Loucy (cell line): Measurements from ENCODE around the gene CC2D2B.

ENCODE experiments used
- H2AFZ ChIP-seq: fragments of 200-600 bp; sonication (generic); 2 replicates; pipeline ENCODE4 v1.6.0; 2016; ENCODE audit warnings: antibody characterized with exemption, mild to moderate bottlenecking, low read length, moderate library complexity
- H3F3A ChIP-seq: fragments of 200-600 bp; 2 replicates; pipeline ENCODE4 v1.6.0; 2016; ENCODE audit warnings: antibody characterized with exemption, low read depth, mild to moderate bottlenecking
- H3K27me3 ChIP-seq: fragments of 200-600 bp; sonication (generic); 2 replicates; pipeline ENCODE4 v1.6.1; 2014; ENCODE audit warnings: low read length, mild to moderate bottlenecking; ENCODE audit not compliant: insufficient read depth, poor library complexity, severe bottlenecking
- H3K36me3 ChIP-seq: fragments of 200-600 bp; sonication (generic); 2 replicates; pipeline ENCODE4 v1.6.1; 2016; ENCODE audit warnings: low read length; ENCODE audit not compliant: insufficient read depth
- H3K4me1 ChIP-seq: fragments of 200-600 bp; sonication (generic); 2 replicates; pipeline ENCODE4 v1.5.1; 2014; ENCODE audit warnings: low read length, mild to moderate bottlenecking; ENCODE audit not compliant: insufficient read depth, poor library complexity, severe bottlenecking
- H3K4me2 ChIP-seq: fragments of 200-600 bp; sonication (generic); 2 replicates; pipeline ENCODE4 v1.6.0; 2014; ENCODE audit warnings: antibody characterized with exemption, low read length, low read depth, mild to moderate bottlenecking; ENCODE audit not compliant: poor library complexity, severe bottlenecking
- H3K4me3 ChIP-seq: fragments of 200-600 bp; sonication (generic); 2 replicates; pipeline ENCODE4 v1.5.1; 2014; ENCODE audit warnings: low read length, mild to moderate bottlenecking, mixed read lengths; ENCODE audit not compliant: poor library complexity, severe bottlenecking
- H3K79me2 ChIP-seq: fragments of 200-600 bp; sonication (generic); 2 replicates; pipeline ENCODE4 v1.6.1; 2014; ENCODE audit warnings: low read length; ENCODE audit not compliant: insufficient read depth
- H3K9ac ChIP-seq: fragments of 200-600 bp; sonication (generic); 2 replicates; pipeline ENCODE4 v1.6.0; 2014; ENCODE audit warnings: mild to moderate bottlenecking, low read depth, low read length, moderate library complexity; ENCODE audit not compliant: poor library complexity, severe bottlenecking
- H3K9me2 ChIP-seq: fragments of 200-600 bp; sonication (generic); replicated peaks from 2 replicates; pipeline ENCODE4 v1.6.1; 2016; ENCODE audit warnings: low read depth, low read length, mixed read lengths
- H3K9me3 ChIP-seq: fragments of 200-600 bp; sonication (generic); 2 replicates; pipeline ENCODE4 v1.6.1; 2014; ENCODE audit warnings: mild to moderate bottlenecking, antibody characterized with exemption, low read length, low read depth; ENCODE audit not compliant: insufficient read depth
- H4K20me1 ChIP-seq: fragments of 200-600 bp; sonication (generic); 2 replicates; pipeline ENCODE4 v1.6.0; 2014; ENCODE audit warnings: antibody characterized with exemption, low read length, mild to moderate bottlenecking; ENCODE audit not compliant: insufficient read depth, poor library complexity, severe bottlenecking
- EZH2phosphoT487 ChIP-seq: fragments of 200-600 bp; IDR thresholded peaks from 2 replicates; pipeline ENCODE4 v1.6.1; 2018; ENCODE audit warnings: antibody characterized with exemption, mild to moderate bottlenecking, moderate library complexity, borderline replicate concordance
- TF ChIP-seq, protein P1 (sequence below): fragments of 200-600 bp; sonication (generic); conservative IDR thresholded peaks from 2 replicates; pipeline ENCODE4 v1.5.1; 2014; ENCODE audit warnings: mild to moderate bottlenecking, antibody characterized with exemption, low read length

Gene CC2D2B

DNA sequence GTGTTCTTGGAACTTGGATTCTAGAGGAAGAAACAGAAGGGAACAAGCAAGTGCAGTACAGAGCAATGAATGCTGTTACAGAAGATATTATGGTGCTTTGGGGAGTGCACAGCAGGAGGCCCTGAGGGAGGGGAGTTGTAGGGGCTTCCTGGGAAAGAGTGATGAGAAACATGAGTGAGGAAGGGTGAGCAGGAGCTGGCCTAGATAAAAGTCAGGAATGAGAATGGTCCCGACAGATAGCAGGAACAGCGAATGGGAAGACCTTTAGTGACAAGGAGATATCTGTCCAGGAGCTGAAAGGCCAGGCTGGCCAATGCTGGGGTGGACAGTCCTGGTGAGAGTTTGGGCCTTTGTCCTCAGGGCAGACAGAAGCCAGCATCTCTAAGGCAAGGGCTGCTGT, 115.0 kb downstream of the CC2D2B start:
- no peaks in the 10 kb centered on the region for H3K4me1 ChIP-seq
- no peaks in the 10 kb centered on the region for H3K9me3 ChIP-seq
- H2AFZ ChIP-seq = no peak overlapping the region
- H3K27me3 ChIP-seq = no peaks in the 10 kb centered on the region
- no peaks in the 10 kb centered on the region for H3K79me2 ChIP-seq
- TF ChIP-seq EZH2phosphoT487 = no peak
- TF ChIP-seq, protein P1, sequence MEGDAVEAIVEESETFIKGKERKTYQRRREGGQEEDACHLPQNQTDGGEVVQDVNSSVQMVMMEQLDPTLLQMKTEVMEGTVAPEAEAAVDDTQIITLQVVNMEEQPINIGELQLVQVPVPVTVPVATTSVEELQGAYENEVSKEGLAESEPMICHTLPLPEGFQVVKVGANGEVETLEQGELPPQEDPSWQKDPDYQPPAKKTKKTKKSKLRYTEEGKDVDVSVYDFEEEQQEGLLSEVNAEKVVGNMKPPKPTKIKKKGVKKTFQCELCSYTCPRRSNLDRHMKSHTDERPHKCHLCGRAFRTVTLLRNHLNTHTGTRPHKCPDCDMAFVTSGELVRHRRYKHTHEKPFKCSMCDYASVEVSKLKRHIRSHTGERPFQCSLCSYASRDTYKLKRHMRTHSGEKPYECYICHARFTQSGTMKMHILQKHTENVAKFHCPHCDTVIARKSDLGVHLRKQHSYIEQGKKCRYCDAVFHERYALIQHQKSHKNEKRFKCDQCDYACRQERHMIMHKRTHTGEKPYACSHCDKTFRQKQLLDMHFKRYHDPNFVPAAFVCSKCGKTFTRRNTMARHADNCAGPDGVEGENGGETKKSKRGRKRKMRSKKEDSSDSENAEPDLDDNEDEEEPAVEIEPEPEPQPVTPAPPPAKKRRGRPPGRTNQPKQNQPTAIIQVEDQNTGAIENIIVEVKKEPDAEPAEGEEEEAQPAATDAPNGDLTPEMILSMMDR = no peak
- H3K9me2 ChIP-seq = no peaks in the 10 kb centered on the region
- H3K4me2 ChIP-seq = no peak overlapping the region
- H3K4me3 ChIP-seq = no peak overlapping the region
- no peaks in the 10 kb centered on the region for H3K36me3 ChIP-seq
- no peak overlapping the region for H3K9ac ChIP-seq
- no peaks in the 10 kb centered on the region for H3F3A ChIP-seq
- H4K20me1 ChIP-seq = no peaks in the 10 kb centered on the region

DNA sequence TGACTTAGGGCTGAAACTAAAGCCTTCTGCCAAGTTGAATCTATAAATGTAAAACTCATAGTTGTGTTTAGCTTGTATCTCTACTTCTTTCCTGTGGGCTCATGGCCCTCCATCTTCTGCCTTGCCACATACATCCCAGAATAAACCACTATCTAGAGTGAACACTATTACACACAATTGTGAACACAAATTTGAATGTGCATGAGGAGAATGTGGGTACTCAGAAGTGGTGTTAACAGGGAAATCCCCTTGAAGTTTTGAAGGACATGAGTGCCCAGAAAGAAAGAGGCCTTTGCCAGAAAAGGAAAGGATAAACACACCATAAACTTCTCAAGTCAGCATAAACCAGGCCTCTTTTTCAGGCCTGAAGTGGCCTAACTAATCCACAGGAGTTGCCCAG, 115.4 kb downstream of the CC2D2B start:
- no peak for TF ChIP-seq EZH2phosphoT487
- TF ChIP-seq, protein P1 = no peak
- Histone ChIP-seq H3K79me2 (no peaks in the 10 kb centered on the region), H3F3A (no peaks in the 10 kb centered on the region), H3K27me3 (no peaks in the 10 kb centered on the region), H3K9me2 (no peaks in the 10 kb centered on the region), H4K20me1 (no peaks in the 10 kb centered on the region), H2AFZ (no peak overlapping the region), H3K9ac (no peak overlapping the region), H3K4me1 (no peaks in the 10 kb centered on the region), H3K9me3 (no peaks in the 10 kb centered on the region), H3K4me2 (no peak overlapping the region), H3K4me3 (no peak overlapping the region), H3K36me3 (no peaks in the 10 kb centered on the region)

DNA sequence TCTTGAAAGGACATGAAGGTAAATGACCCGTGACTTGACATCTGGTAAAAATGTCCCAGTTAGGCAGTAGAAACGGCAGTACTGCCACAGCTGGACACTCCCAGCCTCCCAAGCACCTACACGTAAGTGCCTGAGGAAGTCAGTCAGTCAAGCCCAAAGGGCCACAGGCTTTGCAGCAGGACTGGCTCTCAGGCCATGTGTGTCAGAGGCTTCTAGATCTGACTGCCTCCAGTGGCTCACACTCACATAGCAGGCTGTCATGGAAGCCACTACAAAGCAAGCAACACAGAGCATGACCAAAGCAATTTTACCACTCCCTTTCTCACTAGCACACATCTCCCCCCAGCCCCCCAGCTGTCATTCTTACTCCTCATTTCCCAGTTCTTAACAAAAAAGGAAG, 117.8 kb downstream of the CC2D2B start:
- H2AFZ ChIP-seq = no peak overlapping the region
- H3K4me1 ChIP-seq = no peaks in the 10 kb centered on the region
- H3K9me3 ChIP-seq = no peaks in the 10 kb centered on the region
- no peaks in the 10 kb centered on the region for H3K79me2 ChIP-seq
- H3K27me3 ChIP-seq = no peaks in the 10 kb centered on the region
- no peaks in the 10 kb centered on the region for H3K36me3 ChIP-seq
- H3K4me3 ChIP-seq = no peak overlapping the region
- H3K9me2 ChIP-seq = no peaks in the 10 kb centered on the region
- TF ChIP-seq EZH2phosphoT487 = no peak
- TF ChIP-seq, protein P1 = peak; percentile 55
- H3K4me2 ChIP-seq = no peak overlapping the region
- H4K20me1 ChIP-seq = no peaks in the 10 kb centered on the region
- H3K9ac ChIP-seq = no peak overlapping the region
- no peaks in the 10 kb centered on the region for H3F3A ChIP-seq
